Thoracic aorta (tissue), 2 donors: ENCODE measurements around the gene RDX. TPM values are rescaled to one million over a fixed set of nuclear protein-coding genes. Genes with fewer than 3 reads are reported as not detected.

Experiments used
- ATAC-seq: fragments of 150-250 bp; one replicate; pipeline ENCODE4 v1.8.0; 2017; ENCODE audit warnings: low read depth; ENCODE audit not compliant: insufficient number of reproducible peaks, low FRiP score
- DNase-seq: peaks from one replicate; pipeline ENCODE4 v3.0.0-alpha.2; 2020; ENCODE audit warnings: low spot score
- H3K27ac ChIP-seq, 2 donors: fragments of 200-600 bp; sonication (generic); 1 replicate in 1 of 2; 2 replicates in 1 of 2; pipeline ENCODE4 v1.5.1; 2016; ENCODE audit warnings: mild to moderate bottlenecking in 2 of 2, moderate library complexity in 2 of 2
- H3K27me3 ChIP-seq: fragments of 200-600 bp; sonication (generic); replicated peaks from 2 replicates; pipeline ENCODE4 v1.6.0; 2016; ENCODE audit warnings: mild to moderate bottlenecking; ENCODE audit not compliant: insufficient read depth
- H3K36me3 ChIP-seq: fragments of 200-600 bp; sonication (generic); one replicate; pipeline ENCODE4 v1.5.1; 2016
- H3K4me1 ChIP-seq, 2 donors: fragments of 200-600 bp; sonication (generic); 1 replicate in 1 of 2; 2 replicates in 1 of 2; pipeline versions ENCODE4 v1.5.1 to v1.6.0; 2016; ENCODE audit warnings: low read depth in 2 of 2, mild to moderate bottlenecking in 1 of 2; ENCODE audit not compliant: control insufficient read depth in 1 of 2
- H3K4me3 ChIP-seq: fragments of 200-600 bp; sonication (generic); 2 replicates; pipeline ENCODE4 v1.5.1; 2016; ENCODE audit warnings: mild to moderate bottlenecking
- H3K9me3 ChIP-seq: fragments of 200-600 bp; sonication (generic); 2 replicates; pipeline ENCODE4 v1.5.1; 2016
- total RNA-seq, 2 donors: library from RNA; depleted of rRNA; stranded (reverse); fragments of >200 nt; gene quantifications; one replicate each; pipeline versions ENCODE4 v1.1.0 to v1.2.3, GENCODE V29; 2016
- TF ChIP-seq, protein P1 (sequence below): fragments of 200-600 bp; sonication (generic); IDR thresholded peaks from one replicate; pipeline ENCODE4 v1.5.1; 2019; ENCODE audit warnings: antibody characterized with exemption

RDX gene
- total RNA-seq, 2 donors from 2014 or later: 54.4 to 86.8 TPM

DNA sequence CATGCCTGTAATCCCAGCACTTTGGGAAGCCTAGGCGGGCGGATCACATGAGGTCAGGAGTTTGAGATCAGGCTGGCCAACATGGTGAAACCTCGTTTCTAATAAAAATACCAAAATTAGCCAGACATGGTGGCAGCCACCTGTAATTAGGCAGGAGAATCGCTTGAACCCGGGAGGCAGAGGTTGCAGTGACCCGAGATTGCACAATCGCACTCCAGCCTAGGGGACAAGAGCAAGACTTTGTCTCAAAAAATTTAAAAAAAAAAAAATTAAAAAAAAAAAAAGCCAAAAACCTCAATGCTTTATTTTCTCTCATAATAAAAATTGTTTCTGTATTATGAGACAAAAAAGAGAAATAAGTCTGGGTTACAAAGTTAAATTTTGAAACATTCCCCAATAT is 54.2 kb downstream of the RDX start:
- no peak overlapping the region for H3K27ac ChIP-seq
- H3K4me1 ChIP-seq: no peaks in the 10 kb centered on the region
- TF ChIP-seq, protein P1, sequence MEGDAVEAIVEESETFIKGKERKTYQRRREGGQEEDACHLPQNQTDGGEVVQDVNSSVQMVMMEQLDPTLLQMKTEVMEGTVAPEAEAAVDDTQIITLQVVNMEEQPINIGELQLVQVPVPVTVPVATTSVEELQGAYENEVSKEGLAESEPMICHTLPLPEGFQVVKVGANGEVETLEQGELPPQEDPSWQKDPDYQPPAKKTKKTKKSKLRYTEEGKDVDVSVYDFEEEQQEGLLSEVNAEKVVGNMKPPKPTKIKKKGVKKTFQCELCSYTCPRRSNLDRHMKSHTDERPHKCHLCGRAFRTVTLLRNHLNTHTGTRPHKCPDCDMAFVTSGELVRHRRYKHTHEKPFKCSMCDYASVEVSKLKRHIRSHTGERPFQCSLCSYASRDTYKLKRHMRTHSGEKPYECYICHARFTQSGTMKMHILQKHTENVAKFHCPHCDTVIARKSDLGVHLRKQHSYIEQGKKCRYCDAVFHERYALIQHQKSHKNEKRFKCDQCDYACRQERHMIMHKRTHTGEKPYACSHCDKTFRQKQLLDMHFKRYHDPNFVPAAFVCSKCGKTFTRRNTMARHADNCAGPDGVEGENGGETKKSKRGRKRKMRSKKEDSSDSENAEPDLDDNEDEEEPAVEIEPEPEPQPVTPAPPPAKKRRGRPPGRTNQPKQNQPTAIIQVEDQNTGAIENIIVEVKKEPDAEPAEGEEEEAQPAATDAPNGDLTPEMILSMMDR: no peak
- no peaks in the 10 kb centered on the region for H3K9me3 ChIP-seq
- DNase-seq: no peak
- no peak for ATAC-seq
- H3K4me3 ChIP-seq: no peak overlapping the region
- peaks cover 10% of the 10 kb centered on the region for H3K36me3 ChIP-seq
- no peaks in the 10 kb centered on the region for H3K27me3 ChIP-seq

DNA sequence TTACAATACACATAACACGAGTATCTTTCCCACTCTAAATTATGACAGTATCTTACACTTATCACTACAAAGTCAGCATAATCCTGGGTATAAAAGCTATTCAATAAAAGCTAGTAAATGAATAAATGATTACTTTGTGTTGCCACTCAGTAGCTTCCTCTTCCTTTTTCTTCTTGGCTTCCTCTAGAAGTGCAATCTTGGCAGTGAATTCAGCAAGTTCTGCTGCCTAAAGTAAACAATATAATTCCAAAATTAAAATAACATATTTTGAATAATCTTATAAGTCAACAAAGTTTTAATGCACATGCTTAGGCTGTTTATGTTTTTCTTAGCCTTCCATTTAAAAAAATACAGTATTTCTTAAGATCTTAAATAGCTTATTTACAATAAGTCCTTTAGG is 60.4 kb downstream of the RDX start:
- TF ChIP-seq, protein P1: no peak
- no peak for ATAC-seq

DNA sequence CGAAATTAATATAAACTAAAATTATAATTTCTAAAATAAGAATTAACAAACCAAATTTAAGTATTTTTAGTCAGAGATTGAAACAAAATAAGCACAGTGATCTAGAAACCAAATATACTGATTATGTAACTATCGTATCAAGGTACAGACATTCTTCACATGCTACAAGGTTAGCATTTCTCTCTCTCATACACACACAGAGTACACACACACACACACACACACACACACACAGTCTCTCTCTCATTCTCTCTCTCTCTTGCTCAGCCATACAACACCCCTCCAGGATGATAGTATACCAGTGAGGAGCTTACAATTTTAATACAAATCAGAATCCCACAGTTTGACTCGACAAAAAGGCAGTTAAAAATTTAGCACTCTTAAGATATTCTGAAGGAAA is 66.0 kb downstream of the RDX start:
- Histone ChIP-seq H3K27ac (no peak overlapping the region), H3K36me3 (peaks cover 34% of the 10 kb centered on the region), H3K27me3 (no peaks in the 10 kb centered on the region), H3K4me1 (no peaks in the 10 kb centered on the region), H3K4me3 (no peak overlapping the region), H3K9me3 (no peaks in the 10 kb centered on the region)
- ATAC-seq (no peak), DNase-seq (no peak)
- TF ChIP-seq, protein P1: no peak

More for the DNA sequence above, 60.4 kb downstream of the RDX start:
- Histone ChIP-seq H3K4me1 (no peaks in the 10 kb centered on the region), H3K4me3 (no peak overlapping the region), H3K36me3 (peaks cover 39% of the 10 kb centered on the region), H3K27ac (no peak overlapping the region), H3K9me3 (no peaks in the 10 kb centered on the region), H3K27me3 (no peaks in the 10 kb centered on the region)
- no peak for DNase-seq

DNA sequence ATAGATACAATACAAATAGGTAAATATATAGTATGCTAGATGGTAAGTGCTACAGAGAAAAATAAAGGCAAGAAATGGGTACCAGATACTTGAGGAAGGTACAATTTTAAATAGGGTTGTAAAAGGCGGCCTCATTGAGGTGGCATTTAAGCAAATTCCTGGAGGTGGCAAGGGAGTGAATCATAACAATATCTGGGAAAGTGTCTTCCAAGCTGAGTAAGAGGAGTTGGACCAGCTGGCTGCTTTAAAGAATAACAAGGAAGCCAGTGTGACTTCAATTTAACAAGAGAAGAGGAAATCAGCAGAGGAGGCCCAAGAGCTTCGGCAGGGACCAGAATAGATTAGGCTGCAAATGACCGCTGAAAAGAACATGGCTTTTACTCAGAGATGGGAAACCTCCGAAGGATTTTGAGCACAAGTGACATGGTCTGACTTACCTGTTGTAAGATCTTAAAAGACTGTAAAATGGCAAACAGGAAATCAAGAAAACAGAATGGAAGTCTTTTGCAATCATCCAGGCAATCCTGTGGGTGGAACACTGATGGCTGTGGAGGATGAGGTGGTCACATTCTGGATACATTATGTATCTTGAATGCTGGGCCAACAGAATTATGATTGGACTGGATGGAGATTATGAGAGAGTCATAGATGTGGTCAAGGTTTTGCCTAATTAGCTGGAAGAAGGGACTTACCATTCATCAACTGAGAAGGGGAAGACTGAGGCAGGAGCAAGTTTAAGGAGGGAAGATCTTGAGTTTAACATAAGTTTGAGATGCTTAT is 77.2 kb downstream of the RDX start:
- no peaks in the 10 kb centered on the region for H3K9me3 ChIP-seq
- peaks cover 5% of the 10 kb centered on the region for H3K36me3 ChIP-seq
- no peak overlapping the region for H3K4me3 ChIP-seq
- H3K27me3 ChIP-seq: no peaks in the 10 kb centered on the region
- H3K27ac ChIP-seq: no peak overlapping the region
- TF ChIP-seq, protein P1: no peak
- ATAC-seq (no peak), DNase-seq (no peak)
- H3K4me1 ChIP-seq: no peaks in the 10 kb centered on the region

DNA sequence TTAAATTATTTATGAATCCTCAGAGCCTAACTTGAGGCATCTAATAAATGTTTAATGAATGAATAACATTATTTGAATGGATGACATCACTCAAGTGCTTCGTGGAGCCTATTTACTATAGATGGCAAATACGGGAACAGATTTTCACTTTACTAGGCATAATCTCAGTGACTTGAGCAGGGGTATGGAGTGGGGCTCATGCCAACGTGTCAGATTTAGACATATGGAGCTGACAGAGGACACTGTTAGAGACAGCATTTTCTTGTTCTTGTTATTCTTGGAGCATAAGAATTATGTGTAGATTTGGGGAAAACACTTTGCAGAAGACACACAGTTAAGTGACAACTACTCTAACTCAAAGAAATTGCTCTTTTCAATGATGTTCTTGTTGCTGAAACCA is 78.5 kb downstream of the RDX start:
- ATAC-seq (no peak), DNase-seq (no peak)
- no peaks in the 10 kb centered on the region for H3K4me1 ChIP-seq
- H3K27ac ChIP-seq: no peak overlapping the region
- H3K36me3 ChIP-seq: peaks cover 5% of the 10 kb centered on the region
- no peaks in the 10 kb centered on the region for H3K9me3 ChIP-seq
- no peaks in the 10 kb centered on the region for H3K27me3 ChIP-seq
- TF ChIP-seq, protein P1: no peak
- no peak overlapping the region for H3K4me3 ChIP-seq
